K562 (cell line): Measurements from ENCODE around the gene ADIPOR2. TPM values are rescaled to one million over a fixed set of nuclear protein-coding genes. Genes with fewer than 3 reads are reported as not detected.

ENCODE experiments used
- ATAC-seq: fragments of 200-7000 bp; cut with Tn5 transposase; 3 replicates; pipeline ENCODE4 v1.9.1; 2020; ENCODE audit warnings: moderate library complexity
- BruUV-seq: library from RNA; stranded (reverse); fragments of 400-500 nt; replicated peaks from 2 replicates; lab custom pipeline; 2021; lab: Mats Ljungman, UMichigan
- CTCF ChIA-PET: fragments of 300-600 bp; formaldehyde crosslinking; extraction: SDS; loops from one replicate; lab custom pipeline; 2021; ENCODE audit warnings: low intra/inter-chr PET ratio; lab: Yijun Ruan, JAX
- POLR2A ChIA-PET: fragments of 300-600, 350-650 bp; sonication (Branson Sonifier 250); formaldehyde crosslinking; extraction: SDS; loops from one replicate; lab custom pipeline; 2021; ENCODE audit warnings: antibody characterized with exemption, inconsistent platforms; lab: Yijun Ruan, JAX
- DNase-seq, 4 experiments: peaks; one replicate each; pipeline versions ENCODE4 v3.0.0 to v3.0.0-alpha.2; 2011 to 2018; ENCODE audit warnings: low spot score in 3 of 4, mixed read lengths in 3 of 4; ENCODE audit errors: extremely low read depth in 1 of 4
- FAIRE-seq: peaks from 2 replicates; lab custom pipeline; 2011; peaks lifted over from hg19 to GRCh38; lab: Jason Lieb, UNC
- H2AFZ ChIP-seq: 2 replicates; pipeline ENCODE4 v1.6.0; 2011; ENCODE audit warnings: low read depth, low read length, control low read depth, inconsistent platforms
- H3K27ac ChIP-seq: fragments of 200-600 bp; 3 replicates; pipeline ENCODE4 v1.8.0; 2011; ENCODE audit warnings: low read depth, mild to moderate bottlenecking, control low read depth, inconsistent platforms, low read length, moderate library complexity, mixed read lengths; ENCODE audit errors: extremely low read depth
- H3K27me3 ChIP-seq, 2 experiments: fragments of 300-600 bp in 1 of 2; 2 replicates in 1 of 2; 3 replicates in 1 of 2; pipeline versions ENCODE4 v1.6.0 to v1.8.0; 2011; ENCODE audit warnings: inconsistent platforms in 2 of 2, low read length in 2 of 2, mild to moderate bottlenecking in 1 of 2, mixed read lengths in 1 of 2, moderate library complexity in 1 of 2; ENCODE audit not compliant: control insufficient read depth in 2 of 2, insufficient read depth in 2 of 2
- H3K36me3 ChIP-seq: fragments of 300-600 bp; 3 replicates; pipeline ENCODE4 v1.8.0; 2011; ENCODE audit warnings: mild to moderate bottlenecking, low read length, inconsistent platforms; ENCODE audit not compliant: control insufficient read depth, insufficient read depth
- H3K4me1 ChIP-seq, 2 experiments: fragments of 200-600 bp in 1 of 2; replicated peaks in 1 of 2; 2 replicates in 1 of 2; 3 replicates in 1 of 2; pipeline versions ENCODE4 v1.5.1 to v1.8.0; 2011; ENCODE audit warnings: inconsistent platforms in 2 of 2, low read length in 2 of 2, mild to moderate bottlenecking in 1 of 2, mixed read lengths in 1 of 2, moderate library complexity in 1 of 2; ENCODE audit not compliant: control insufficient read depth in 2 of 2, insufficient read depth in 2 of 2
- H3K4me2 ChIP-seq: 2 replicates; pipeline ENCODE4 v1.6.1; 2011; ENCODE audit warnings: low read length, control low read depth, inconsistent platforms, mixed read lengths; ENCODE audit not compliant: insufficient read depth
- H3K4me3 ChIP-seq: fragments of 200-600 bp; sonication (generic), shearing (Covaris generic); 2 replicates; pipeline ENCODE4 v1.5.1; 2016; ENCODE audit warnings: control low read depth, inconsistent platforms
- H3K79me2 ChIP-seq: fragments of 200-600 bp; 3 replicates; pipeline ENCODE4 v1.8.0; 2011; ENCODE audit warnings: low read length, inconsistent platforms; ENCODE audit not compliant: control insufficient read depth, insufficient read depth
- H3K9ac ChIP-seq, 2 experiments: 2 replicates each; pipeline versions ENCODE4 v1.6.0 to v1.6.1; 2011; ENCODE audit warnings: low read depth in 2 of 2, low read length in 2 of 2, control low read depth in 1 of 2, inconsistent platforms in 1 of 2, mild to moderate bottlenecking in 1 of 2, mixed read lengths in 1 of 2; ENCODE audit not compliant: insufficient read depth in 1 of 2
- H3K9me1 ChIP-seq: one replicate; pipeline ENCODE4 v1.6.0; 2011; ENCODE audit warnings: inconsistent platforms, mild to moderate bottlenecking, low read length, moderate library complexity; ENCODE audit not compliant: control insufficient read depth, insufficient read depth
- H3K9me3 ChIP-seq: replicated peaks from 2 replicates; pipeline ENCODE4 v1.5.1; 2011; ENCODE audit warnings: low read depth, low read length, inconsistent platforms; ENCODE audit not compliant: control insufficient read depth, insufficient read depth
- H4K20me1 ChIP-seq: replicated peaks from 2 replicates; pipeline ENCODE4 v1.6.1; 2011; ENCODE audit warnings: low read length, inconsistent platforms, mixed read lengths; ENCODE audit not compliant: control insufficient read depth, insufficient read depth
- BHLHE40 ChIP-seq: IDR thresholded peaks from 2 replicates; pipeline ENCODE4 v1.6.1; 2011; ENCODE audit warnings: low read length, improper control_type of control experiment
- CLOCK ChIP-seq: fragments of 250-450 bp; sonication (Bioruptor Pico); IDR thresholded peaks from 2 replicates; pipeline ENCODE4 v1.4.0; 2020; ENCODE audit warnings: mild to moderate bottlenecking, moderate library complexity, borderline replicate concordance
- CREBBP ChIP-seq: IDR thresholded peaks from one replicate; pipeline ENCODE4 v1.6.1; 2012; ENCODE audit warnings: low read depth, mild to moderate bottlenecking, control low read depth, inconsistent platforms, low read length
- DDX20 ChIP-seq: fragments of 450-650 bp; IDR thresholded peaks from 2 replicates; pipeline ENCODE4 v1.6.1; 2016; ENCODE audit warnings: missing genetic modification characterization, low read depth, mild to moderate bottlenecking, missing compliant biosample characterization, moderate library complexity
- HOMEZ ChIP-seq: fragments of 250-450 bp; sonication (Bioruptor Pico); IDR thresholded peaks from 2 replicates; pipeline ENCODE4 v1.4.0; 2020; ENCODE audit warnings: mild to moderate bottlenecking, moderate library complexity
- NR2C1 ChIP-seq, 2 experiments: fragments of 450-650 bp; IDR thresholded peaks; 2 replicates each; pipeline ENCODE4 v1.6.1; 2017; ENCODE audit warnings: mild to moderate bottlenecking in 2 of 2, antibody characterized with exemption in 1 of 2, inconsistent platforms in 1 of 2, missing compliant biosample characterization in 1 of 2, missing genetic modification characterization in 1 of 2
- OTX1 ChIP-seq: fragments of 450-650 bp; formaldehyde crosslinking; IDR thresholded peaks from 2 replicates; pipeline ENCODE4 v1.4.0; 2022; ENCODE audit warnings: mild to moderate bottlenecking
- PHF8 ChIP-seq: fragments of 200-600 bp; sonication (generic); IDR thresholded peaks from 2 replicates; pipeline ENCODE4 v1.6.1; 2012; ENCODE audit warnings: mixed run types, mild to moderate bottlenecking, inconsistent platforms, low read length, moderate library complexity, borderline replicate concordance
- PTRF ChIP-seq: fragments of 450-650 bp; IDR thresholded peaks from 2 replicates; pipeline ENCODE4 v1.6.1; 2016; ENCODE audit warnings: mild to moderate bottlenecking, missing genetic modification characterization, missing compliant biosample characterization
- RBM22 ChIP-seq: fragments of 200-400 bp; formaldehyde crosslinking; IDR thresholded peaks from 2 replicates; pipeline ENCODE4 v1.6.1; 2018; ENCODE audit warnings: low read length, low read depth; ENCODE audit not compliant: poor library complexity, severe bottlenecking
- THAP7 ChIP-seq: fragments of 250-450 bp; sonication (Bioruptor Pico); IDR thresholded peaks from 2 replicates; pipeline ENCODE4 v1.5.0; 2021
- ZNF121 ChIP-seq: sonication (generic); formaldehyde crosslinking; conservative IDR thresholded peaks from 2 replicates; pipeline ENCODE4 v1.8.0; 2022; ENCODE audit warnings: missing genetic modification reagents
- WGBS: fragments of 100-300 bp; shearing (Covaris generic); methylation state at CpG from one replicate; pipeline ENCODE4 v1.1.6; 2016; ENCODE audit warnings: low coverage, mixed read lengths; ENCODE audit not compliant: insufficient coverage; ENCODE audit errors: missing lambda C conversion rate; 5-methylcytosine and 5-hydroxymethylcytosine counted together
- in situ Hi-C: fragments of 300-500 bp; cut with MboI; formaldehyde crosslinking; loops from 4 replicates; pipeline ENCODE4 v1.15.0; 2018; ENCODE audit warnings: inconsistent platforms, mixed read lengths
- intact Hi-C: fragments of 100-400 bp; cut with micrococcal nuclease; formaldehyde crosslinking; loops from 2 replicates; pipeline ENCODE4 v1.14.2; 2022
- polyA plus RNA-seq, 8 experiments: library from polyadenylated mRNA; depleted of rRNA in 4 of 8; stranded (reverse) in 5 of 8; unstranded in 3 of 8; fragments of >200 nt; fragmentation: Nextera tagmentation in 2 of 8; fragmentation: Illumina TruSeq in 1 of 8; extraction: Ambion mirVana in 2 of 8; extraction: Trizol in 1 of 8; gene quantifications; 2 replicates each; pipeline versions ENCODE4 v1.2.1 to v1.2.3, GENCODE V29; 2011 to 2014; ENCODE audit warnings: inconsistent platforms in 1 of 8, missing spikeins in 1 of 8
- total RNA-seq, 7 experiments: library from RNA; depleted of rRNA in 6 of 7; stranded (reverse); fragments of >200 nt in 6 of 7; fragmentation: Illumina TruSeq in 2 of 7; extraction: Trizol in 2 of 7; gene quantifications; 2 replicates each; pipeline versions ENCODE4 v1.2.1 to v1.2.3, GENCODE V29; 2011 to 2021; ENCODE audit warnings: low replicate concordance in 1 of 7

Gene ADIPOR2
- total and polyA plus RNA-seq, 9 of the 15 experiments (the other 6 are each of a cell fraction or from before 2014, with no cell fraction given): 10.9 to 63.5 (median 46.0) TPM

GRCh38 chr12:1758887-1759286 lies 68.0 kb downstream of the ADIPOR2 start:
- no peak overlapping the region for H2AFZ ChIP-seq
- no peak overlapping the region for H3K4me2 ChIP-seq
- WGBS: 79% methylated on average over 4 of the region's 4 CpGs
- FAIRE-seq (no peak), ATAC-seq (no peak), DNase-seq (no peak)
- in situ Hi-C loops (no loop called here), intact Hi-C loops (no loop called here)
- H4K20me1 ChIP-seq: no peaks in the 10 kb centered on the region
- no peaks in the 10 kb centered on the region for H3K9me3 ChIP-seq
- no peak overlapping the region for H3K27ac ChIP-seq
- POLR2A ChIA-PET: no interaction called here
- H3K27me3 ChIP-seq: no peaks in the 10 kb centered on the region
- H3K79me2 ChIP-seq: peaks cover 71% of the 10 kb centered on the region
- CTCF ChIA-PET: no interaction called here
- H3K9ac ChIP-seq: no peak overlapping the region
- peaks cover 0 to 2% of the 10 kb centered on the region in 2 experiments; a peak in 1 of 5 replicates for H3K4me1 ChIP-seq
- no peak overlapping the region for H3K4me3 ChIP-seq
- H3K9me1 ChIP-seq: no peaks in the 10 kb centered on the region
- peaks cover 62% of the 10 kb centered on the region for H3K36me3 ChIP-seq
- BruUV-seq: no TSS peak
- TF ChIP-seq ZNF121 (CRISPR knock-in tag): no peak
- TF ChIP-seq OTX1 (CRISPR knock-in tag): no peak
- no peak for TF ChIP-seq HOMEZ
- no peak for TF ChIP-seq NR2C1 (IDR thresholded peaks at IDR 0.05)
- TF ChIP-seq NR2C1 (tag; IDR thresholded peaks at IDR 0.05): no peak
- no peak for TF ChIP-seq RBM22
- TF ChIP-seq CLOCK: no peak
- TF ChIP-seq DDX20 (tag): no peak
- no peak for TF ChIP-seq THAP7
- TF ChIP-seq BHLHE40: no peak
- no peak for TF ChIP-seq PTRF (tag)
- no peak for TF ChIP-seq PHF8
- no peak for TF ChIP-seq CREBBP
